SK-N-SH (cell line): Measurements from ENCODE around the gene RNLS. TPM values are rescaled to one million over a fixed set of nuclear protein-coding genes. Genes with fewer than 3 reads are reported as not detected.

Source experiments
- CTCF ChIA-PET: fragments of 300-600, 350-600 bp; formaldehyde crosslinking; extraction: SDS; loops from one replicate; lab custom pipeline; 2021; lab: Yijun Ruan, JAX
- POLR2A ChIA-PET: fragments of 350-600 bp; sonication (Branson Sonifier 250); formaldehyde crosslinking; extraction: SDS; loops from one replicate; lab custom pipeline; 2020; ENCODE audit warnings: antibody characterized with exemption, inconsistent platforms; lab: Yijun Ruan, JAX
- DNase-seq: peaks from one replicate; pipeline ENCODE4 v3.0.0; 2012
- H2AFZ ChIP-seq: fragments of 200-600 bp; sonication (generic); 2 replicates; pipeline ENCODE4 v1.8.1; 2016; ENCODE audit warnings: antibody characterized with exemption, mild to moderate bottlenecking, low read depth
- H3F3A ChIP-seq: fragments of 200-600 bp; sonication (generic); replicated peaks from 2 replicates; pipeline ENCODE3; 2016; ENCODE audit warnings: antibody characterized with exemption, mild to moderate bottlenecking; ENCODE audit not compliant: insufficient read depth
- H3K27ac ChIP-seq, 2 experiments: fragments of 200-500 bp in 1 of 2; fragments of 200-600 bp in 1 of 2; sonication (Bioruptor generic) in 1 of 2; sonication (generic), shearing (Covaris generic) in 1 of 2; 2 replicates each; pipeline versions ENCODE4 v1.5.1 to v1.6.1; 2014 to 2016; ENCODE audit warnings: low read depth in 2 of 2, inconsistent platforms in 1 of 2, low read length in 1 of 2, mild to moderate bottlenecking in 1 of 2, mixed read lengths in 1 of 2
- H3K27me3 ChIP-seq: fragments of 200-600 bp; sonication (generic), shearing (Covaris generic); 2 replicates; pipeline ENCODE4 v1.6.1; 2016; ENCODE audit warnings: mixed run types; ENCODE audit not compliant: insufficient read depth
- H3K36me3 ChIP-seq, 2 experiments: fragments of 200-500 bp in 1 of 2; fragments of 200-600 bp in 1 of 2; sonication (Bioruptor generic) in 1 of 2; sonication (generic) in 1 of 2; replicated peaks in 1 of 2; 2 replicates each; pipeline versions ENCODE3 to v1.5.1; 2014 to 2016; ENCODE audit warnings: low read length in 1 of 2, mild to moderate bottlenecking in 1 of 2; ENCODE audit not compliant: insufficient read depth in 2 of 2, control insufficient read depth in 1 of 2
- H3K4me1 ChIP-seq, 2 experiments: fragments of 200-500 bp in 1 of 2; fragments of 200-600 bp in 1 of 2; sonication (Bioruptor generic) in 1 of 2; sonication (generic), shearing (Covaris generic) in 1 of 2; 2 replicates each; pipeline versions ENCODE4 v1.5.1 to v1.6.1; 2014 to 2016; ENCODE audit warnings: low read depth in 1 of 2, low read length in 1 of 2, mixed run types in 1 of 2; ENCODE audit not compliant: insufficient read depth in 2 of 2, control insufficient read depth in 1 of 2
- H3K4me2 ChIP-seq: fragments of 200-600 bp; sonication (generic), shearing (Covaris generic); 2 replicates; pipeline ENCODE4 v1.6.1; 2017; ENCODE audit warnings: mixed run types
- H3K4me3 ChIP-seq, 2 experiments: fragments of 200-500 bp in 1 of 2; fragments of 200-600 bp in 1 of 2; sonication (Bioruptor generic) in 1 of 2; sonication (generic), shearing (Covaris generic) in 1 of 2; 2 replicates each; pipeline versions ENCODE4 v1.5.1 to v1.8.1; 2014 to 2016; ENCODE audit warnings: low read depth in 2 of 2, inconsistent platforms in 1 of 2, low read length in 1 of 2, mild to moderate bottlenecking in 1 of 2, mixed read lengths in 1 of 2, moderate library complexity in 1 of 2
- H3K79me2 ChIP-seq: fragments of 200-600 bp; sonication (generic); 2 replicates; pipeline ENCODE4 v1.8.1; 2017; ENCODE audit warnings: mild to moderate bottlenecking; ENCODE audit not compliant: insufficient read depth
- H3K9ac ChIP-seq: fragments of 200-600 bp; sonication (generic); 2 replicates; pipeline ENCODE4 v1.6.1; 2017; ENCODE audit warnings: mixed run types
- H3K9me2 ChIP-seq: fragments of 200-600 bp; sonication (generic); 2 replicates; pipeline ENCODE4 v1.6.1; 2017; ENCODE audit warnings: mixed run types
- H3K9me3 ChIP-seq: fragments of 200-600 bp; sonication (generic); 2 replicates; pipeline ENCODE4 v1.6.1; 2017; ENCODE audit warnings: mixed run types, mild to moderate bottlenecking, moderate library complexity
- H4K20me1 ChIP-seq: fragments of 200-600 bp; sonication (generic); 2 replicates; pipeline ENCODE4 v1.6.1; 2017; ENCODE audit warnings: mild to moderate bottlenecking, mixed run types; ENCODE audit not compliant: insufficient read depth
- ELF1 ChIP-seq: IDR thresholded peaks from 2 replicates; pipeline ENCODE4 v1.4.0; 2012
- EP300 ChIP-seq, 2 experiments: IDR thresholded peaks; 2 replicates each; pipeline versions ENCODE4 v1.4.0 to v1.6.1; 2012; ENCODE audit warnings: borderline replicate concordance in 1 of 2, low read depth in 1 of 2, low read length in 1 of 2
- FOSL2 ChIP-seq: IDR thresholded peaks from 2 replicates; pipeline ENCODE4 v1.4.0; 2012; ENCODE audit warnings: low read depth, mild to moderate bottlenecking, moderate library complexity, borderline replicate concordance
- FOXJ3 ChIP-seq: sonication (generic); formaldehyde crosslinking; IDR thresholded peaks from 2 replicates; pipeline ENCODE4 v1.5.1; 2020; ENCODE audit warnings: mild to moderate bottlenecking, missing genetic modification reagents
- FOXM1 ChIP-seq: IDR thresholded peaks from 2 replicates; pipeline ENCODE4 v1.4.0; 2012; ENCODE audit warnings: low read depth, mild to moderate bottlenecking
- GABPA ChIP-seq: IDR thresholded peaks from 2 replicates; pipeline ENCODE4 v1.4.0; 2012; ENCODE audit warnings: low read depth, mild to moderate bottlenecking
- MEF2A ChIP-seq: IDR thresholded peaks from 2 replicates; pipeline ENCODE4 v1.4.0; 2012; ENCODE audit warnings: low read depth, borderline replicate concordance
- MXI1 ChIP-seq: IDR thresholded peaks from 2 replicates; pipeline ENCODE4 v1.6.1; 2012; ENCODE audit warnings: mild to moderate bottlenecking, low read depth, low read length, improper control_type of control experiment
- NFIC ChIP-seq: IDR thresholded peaks from 2 replicates; pipeline ENCODE4 v1.4.0; 2012; ENCODE audit warnings: borderline replicate concordance
- NRF1 ChIP-seq: IDR thresholded peaks from 2 replicates; pipeline ENCODE4 v1.6.1; 2012; ENCODE audit warnings: low read depth, mild to moderate bottlenecking, low read length
- RAD21 ChIP-seq: IDR thresholded peaks from 2 replicates; pipeline ENCODE4 v1.6.1; 2012; ENCODE audit warnings: mild to moderate bottlenecking, low read length
- RCOR1 ChIP-seq: fragments of 150-350 bp; IDR thresholded peaks from 2 replicates; pipeline ENCODE4 v1.6.1; 2017; ENCODE audit warnings: antibody characterized with exemption, low read length
- RFX5 ChIP-seq: IDR thresholded peaks from 2 replicates; pipeline ENCODE4 v1.6.1; 2012; ENCODE audit warnings: mild to moderate bottlenecking, improper control_type of control experiment, low read length
- RXRA ChIP-seq: IDR thresholded peaks from 2 replicates; pipeline ENCODE4 v1.4.0; 2012; ENCODE audit warnings: low read depth, mild to moderate bottlenecking, borderline replicate concordance
- SIN3A ChIP-seq: IDR thresholded peaks from 2 replicates; pipeline ENCODE4 v1.6.1; 2012; ENCODE audit warnings: low read depth, mild to moderate bottlenecking, low read length, moderate library complexity, borderline replicate concordance
- SMC3 ChIP-seq: IDR thresholded peaks from 2 replicates; pipeline ENCODE4 v1.6.1; 2012; ENCODE audit warnings: low read depth, low read length, improper control_type of control experiment
- TAF1 ChIP-seq: IDR thresholded peaks from 2 replicates; pipeline ENCODE4 v1.6.1; 2012; ENCODE audit warnings: low read depth, mild to moderate bottlenecking, low read length, moderate library complexity, borderline replicate concordance
- TCF12 ChIP-seq: IDR thresholded peaks from 2 replicates; pipeline ENCODE4 v1.4.0; 2012
- YY1 ChIP-seq: IDR thresholded peaks from 2 replicates; pipeline ENCODE4 v1.4.0; 2012; ENCODE audit warnings: low read depth, mild to moderate bottlenecking
- WGBS: methylation state at CpG from one replicate; pipeline ENCODE4 v1.1.6; 2017; ENCODE audit warnings: low lambda C conversion rate; 5-methylcytosine and 5-hydroxymethylcytosine counted together
- polyA plus RNA-seq, 3 experiments: library from polyadenylated mRNA; depleted of rRNA; stranded (reverse); fragments of >200 nt; gene quantifications; 2 replicates each; pipeline ENCODE4 v1.2.3, GENCODE V29; 2012
- TF ChIP-seq, protein P1 (sequence below): IDR thresholded peaks from 2 replicates; pipeline ENCODE4; 2012
- TF ChIP-seq, protein P2 (sequence below): fragments of 200-600 bp; sonication (generic); IDR thresholded peaks from 2 replicates; pipeline ENCODE4 v1.6.1; 2017; ENCODE audit warnings: antibody characterized with exemption, mild to moderate bottlenecking, moderate library complexity
- TF ChIP-seq, protein P3 (sequence below): IDR thresholded peaks from 2 replicates; pipeline ENCODE4 v1.6.1; 2012; ENCODE audit warnings: mild to moderate bottlenecking, low read depth, low read length, moderate library complexity
- TF ChIP-seq, protein P4 (sequence below): IDR thresholded peaks from 2 replicates; pipeline ENCODE4 v1.4.0; 2012; ENCODE audit warnings: low read depth

Gene RNLS
- polyA plus RNA-seq, 1 of the 3 experiments (the other 2 are of a cell fraction): not detected

DNA sequence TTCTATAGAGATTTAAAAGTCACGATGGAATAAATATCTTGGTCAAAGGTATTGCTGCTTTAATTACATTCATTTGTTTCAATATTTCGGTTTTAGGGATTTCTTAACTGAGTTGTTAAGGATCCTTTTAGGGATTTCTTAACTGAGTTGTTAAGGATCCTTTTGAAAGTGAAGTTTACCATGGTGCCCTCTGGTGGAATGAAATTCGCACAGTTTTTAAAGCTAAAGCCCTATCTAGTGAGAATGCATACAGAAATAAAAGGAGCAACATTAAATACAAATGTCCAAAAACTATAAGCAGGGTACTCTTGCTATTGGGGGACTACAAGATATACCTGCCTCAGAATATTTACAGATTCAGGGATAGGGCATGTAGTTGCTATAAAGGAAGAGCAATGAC is 193.7 kb downstream of the RNLS start:
- Histone ChIP-seq H3K9me2 (no peaks in the 10 kb centered on the region), H2AFZ (no peak overlapping the region), H3K9me3 (no peaks in the 10 kb centered on the region), H3K4me3 (no peak overlapping the region), H3F3A (no peaks in the 10 kb centered on the region), H3K27me3 (no peaks in the 10 kb centered on the region), H3K36me3 (no peaks in the 10 kb centered on the region), H3K9ac (no peak overlapping the region), H3K4me1 (peaks cover 9 to 35% of the 10 kb centered on the region in 2 experiments; a peak in 3 of 4 replicates), H4K20me1 (no peaks in the 10 kb centered on the region), H3K27ac (peak overlapping the region in 1 of 2 experiments; percentile 98; a peak in 2 of 4 replicates), H3K4me2 (no peak overlapping the region), H3K79me2 (no peaks in the 10 kb centered on the region)
- WGBS: 4% methylated on average over 3 of the region's 3 CpGs
- ChIA-PET CTCF (interaction anchor here (0.5 to 3.2 kb wide), 71 partner anchors 10 to 741 kb away, joined by 3 to 42 read pairs (median 4); partner anchors contain the start of genes KLLN and PTEN), POLR2A (interaction anchor here (1.6 to 4.0 kb wide), 2 partner anchors 146 to 526 kb away, joined by 4 to 37 read pairs; partner anchors contain the start of genes KLLN and PTEN)
- no peak for TF ChIP-seq FOXM1
- TF ChIP-seq RFX5: 0 out of 2 replicates have a peak, but pooled peaks have one; percentile 13
- no peak for TF ChIP-seq ELF1
- TF ChIP-seq NRF1: no peak
- no peak for TF ChIP-seq FOXJ3 (CRISPR knock-in tag)
- no peak for TF ChIP-seq NFIC
- TF ChIP-seq MEF2A: no peak
- TF ChIP-seq TAF1: no peak
- no peak for TF ChIP-seq RXRA
- TF ChIP-seq EP300 (IDR thresholded peaks at IDR 0.05; ENCODE audit: borderline replicate concordance in 1 of 2, low read depth in 1 of 2, low read length in 1 of 2): peak in 1 of 2 experiments; percentile 16; a peak in 1 of 4 replicates
- TF ChIP-seq, protein P1, sequence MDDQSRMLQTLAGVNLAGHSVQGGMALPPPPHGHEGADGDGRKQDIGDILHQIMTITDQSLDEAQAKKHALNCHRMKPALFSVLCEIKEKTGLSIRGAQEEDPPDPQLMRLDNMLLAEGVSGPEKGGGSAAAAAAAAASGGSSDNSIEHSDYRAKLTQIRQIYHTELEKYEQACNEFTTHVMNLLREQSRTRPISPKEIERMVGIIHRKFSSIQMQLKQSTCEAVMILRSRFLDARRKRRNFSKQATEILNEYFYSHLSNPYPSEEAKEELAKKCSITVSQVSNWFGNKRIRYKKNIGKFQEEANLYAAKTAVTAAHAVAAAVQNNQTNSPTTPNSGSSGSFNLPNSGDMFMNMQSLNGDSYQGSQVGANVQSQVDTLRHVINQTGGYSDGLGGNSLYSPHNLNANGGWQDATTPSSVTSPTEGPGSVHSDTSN: no peak
- TF ChIP-seq, protein P2, sequence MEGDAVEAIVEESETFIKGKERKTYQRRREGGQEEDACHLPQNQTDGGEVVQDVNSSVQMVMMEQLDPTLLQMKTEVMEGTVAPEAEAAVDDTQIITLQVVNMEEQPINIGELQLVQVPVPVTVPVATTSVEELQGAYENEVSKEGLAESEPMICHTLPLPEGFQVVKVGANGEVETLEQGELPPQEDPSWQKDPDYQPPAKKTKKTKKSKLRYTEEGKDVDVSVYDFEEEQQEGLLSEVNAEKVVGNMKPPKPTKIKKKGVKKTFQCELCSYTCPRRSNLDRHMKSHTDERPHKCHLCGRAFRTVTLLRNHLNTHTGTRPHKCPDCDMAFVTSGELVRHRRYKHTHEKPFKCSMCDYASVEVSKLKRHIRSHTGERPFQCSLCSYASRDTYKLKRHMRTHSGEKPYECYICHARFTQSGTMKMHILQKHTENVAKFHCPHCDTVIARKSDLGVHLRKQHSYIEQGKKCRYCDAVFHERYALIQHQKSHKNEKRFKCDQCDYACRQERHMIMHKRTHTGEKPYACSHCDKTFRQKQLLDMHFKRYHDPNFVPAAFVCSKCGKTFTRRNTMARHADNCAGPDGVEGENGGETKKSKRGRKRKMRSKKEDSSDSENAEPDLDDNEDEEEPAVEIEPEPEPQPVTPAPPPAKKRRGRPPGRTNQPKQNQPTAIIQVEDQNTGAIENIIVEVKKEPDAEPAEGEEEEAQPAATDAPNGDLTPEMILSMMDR: peak; percentile 76
- peak; percentile 78 for TF ChIP-seq SMC3
- no peak for TF ChIP-seq YY1
- no peak for TF ChIP-seq MXI1
- TF ChIP-seq SIN3A: no peak
- TF ChIP-seq RCOR1: no peak
- TF ChIP-seq, protein P3, sequence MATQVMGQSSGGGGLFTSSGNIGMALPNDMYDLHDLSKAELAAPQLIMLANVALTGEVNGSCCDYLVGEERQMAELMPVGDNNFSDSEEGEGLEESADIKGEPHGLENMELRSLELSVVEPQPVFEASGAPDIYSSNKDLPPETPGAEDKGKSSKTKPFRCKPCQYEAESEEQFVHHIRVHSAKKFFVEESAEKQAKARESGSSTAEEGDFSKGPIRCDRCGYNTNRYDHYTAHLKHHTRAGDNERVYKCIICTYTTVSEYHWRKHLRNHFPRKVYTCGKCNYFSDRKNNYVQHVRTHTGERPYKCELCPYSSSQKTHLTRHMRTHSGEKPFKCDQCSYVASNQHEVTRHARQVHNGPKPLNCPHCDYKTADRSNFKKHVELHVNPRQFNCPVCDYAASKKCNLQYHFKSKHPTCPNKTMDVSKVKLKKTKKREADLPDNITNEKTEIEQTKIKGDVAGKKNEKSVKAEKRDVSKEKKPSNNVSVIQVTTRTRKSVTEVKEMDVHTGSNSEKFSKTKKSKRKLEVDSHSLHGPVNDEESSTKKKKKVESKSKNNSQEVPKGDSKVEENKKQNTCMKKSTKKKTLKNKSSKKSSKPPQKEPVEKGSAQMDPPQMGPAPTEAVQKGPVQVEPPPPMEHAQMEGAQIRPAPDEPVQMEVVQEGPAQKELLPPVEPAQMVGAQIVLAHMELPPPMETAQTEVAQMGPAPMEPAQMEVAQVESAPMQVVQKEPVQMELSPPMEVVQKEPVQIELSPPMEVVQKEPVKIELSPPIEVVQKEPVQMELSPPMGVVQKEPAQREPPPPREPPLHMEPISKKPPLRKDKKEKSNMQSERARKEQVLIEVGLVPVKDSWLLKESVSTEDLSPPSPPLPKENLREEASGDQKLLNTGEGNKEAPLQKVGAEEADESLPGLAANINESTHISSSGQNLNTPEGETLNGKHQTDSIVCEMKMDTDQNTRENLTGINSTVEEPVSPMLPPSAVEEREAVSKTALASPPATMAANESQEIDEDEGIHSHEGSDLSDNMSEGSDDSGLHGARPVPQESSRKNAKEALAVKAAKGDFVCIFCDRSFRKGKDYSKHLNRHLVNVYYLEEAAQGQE: no peak
- TF ChIP-seq GABPA: no peak
- no peak for TF ChIP-seq TCF12
- peak; percentile 82 for TF ChIP-seq RAD21
- no peak for TF ChIP-seq FOSL2
- TF ChIP-seq, protein P4, sequence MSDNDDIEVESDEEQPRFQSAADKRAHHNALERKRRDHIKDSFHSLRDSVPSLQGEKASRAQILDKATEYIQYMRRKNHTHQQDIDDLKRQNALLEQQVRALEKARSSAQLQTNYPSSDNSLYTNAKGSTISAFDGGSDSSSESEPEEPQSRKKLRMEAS: no peak
- DNase-seq: no peak
